Psoas muscle (tissue), 8 donors: ENCODE data around the gene ADAMTSL1. TPM values are rescaled to one million over a fixed set of nuclear protein-coding genes. Genes with fewer than 3 reads are reported as not detected.

Experiments
- ATAC-seq, 4 donors: fragments of 200-7000 bp; cut with Tn5 transposase; one replicate each; pipeline ENCODE4 v1.9.1; 2020; ENCODE audit warnings: moderate library complexity in 3 of 4, mild to moderate bottlenecking in 2 of 4
- DNase-seq, 2 donors: peaks; one replicate each; pipeline ENCODE4 v3.0.0-alpha.2; 2020
- H3K27ac ChIP-seq: fragments of 200-600 bp; one replicate; pipeline ENCODE4 v1.8.0; 2022
- H3K27me3 ChIP-seq, 3 donors: fragments of 200-600 bp in 1 of 3; one replicate each; pipeline versions ENCODE4 v1.6.1 to v1.8.0; 2013 to 2022; ENCODE audit warnings: low read length in 2 of 3, mild to moderate bottlenecking in 2 of 3, moderate library complexity in 1 of 3; ENCODE audit not compliant: insufficient read depth in 3 of 3
- H3K36me3 ChIP-seq, 2 donors: fragments of 200-600 bp in 1 of 2; one replicate each; pipeline versions ENCODE4 v1.6.1 to v1.8.0; 2013 to 2022; ENCODE audit warnings: low read depth in 1 of 2, mild to moderate bottlenecking in 1 of 2, moderate library complexity in 1 of 2; ENCODE audit not compliant: insufficient read depth in 1 of 2
- H3K4me1 ChIP-seq: fragments of 200-600 bp; one replicate; pipeline ENCODE4 v1.8.0; 2022
- H3K4me3 ChIP-seq: fragments of 200-600 bp; one replicate; pipeline ENCODE4 v1.8.0; 2022; ENCODE audit warnings: mild to moderate bottlenecking
- H3K9me3 ChIP-seq: fragments of 200-600 bp; one replicate; pipeline ENCODE4 v1.8.0; 2022
- WGBS, 3 donors: extraction: QIAGEN DNeasy Blood & Tissue Kit; methylation state at CpG; one replicate each; pipeline versions ENCODE4 v1.1.6 to v1.1.7; 2013; 5-methylcytosine and 5-hydroxymethylcytosine counted together
- intact Hi-C, 2 donors: fragments of 100-400 bp; cut with DNase I; formaldehyde crosslinking; loops; one replicate each; pipeline versions ENCODE4 v1.11.0 to v1.14.2; 2022
- polyA plus RNA-seq, 3 donors: library from polyadenylated mRNA; stranded (reverse); fragments of 200-250 nt; gene quantifications; one replicate each; pipeline ENCODE4 v1.2.3, GENCODE V29; 2013
- total RNA-seq, 4 donors: library from RNA; stranded (reverse); fragmentation: NEBNext Ultra II Directional in 2 of 4; extraction: Animal tissue kit (Norgen Biotek cat#: 25700) in 2 of 4; gene quantifications; one replicate each; pipeline versions ENCODE4 v1.2.1 to v1.2.4, GENCODE V29; 2021 to 2023
- TF ChIP-seq, protein P1 (sequence below): fragments of 200-600 bp; IDR thresholded peaks from one replicate; pipeline ENCODE4 v1.8.0; 2022; ENCODE audit warnings: antibody characterized with exemption
- donor health status: healthy with polysubstance abuse.
- donor health status: DM: no; HTN: no; CAD: no; lungs with moderate emphysema.
- donor health status: Bipolar disorder and iron deficiency.
- donor health status: healthy.
- donor health status: DM: yes; HTN: yes; CAD: no.
- donor health status: DM: no; HTN: no; CAD: no.
- donor health status: DM: no; HTN: no; CAD: no.
- donor health status: DM: yes; HTN: yes; CAD: no.

ADAMTSL1 gene
- total and polyA plus RNA-seq, 7 donors, result 0.08 to 0.57 (median 0.28) TPM

DNA sequence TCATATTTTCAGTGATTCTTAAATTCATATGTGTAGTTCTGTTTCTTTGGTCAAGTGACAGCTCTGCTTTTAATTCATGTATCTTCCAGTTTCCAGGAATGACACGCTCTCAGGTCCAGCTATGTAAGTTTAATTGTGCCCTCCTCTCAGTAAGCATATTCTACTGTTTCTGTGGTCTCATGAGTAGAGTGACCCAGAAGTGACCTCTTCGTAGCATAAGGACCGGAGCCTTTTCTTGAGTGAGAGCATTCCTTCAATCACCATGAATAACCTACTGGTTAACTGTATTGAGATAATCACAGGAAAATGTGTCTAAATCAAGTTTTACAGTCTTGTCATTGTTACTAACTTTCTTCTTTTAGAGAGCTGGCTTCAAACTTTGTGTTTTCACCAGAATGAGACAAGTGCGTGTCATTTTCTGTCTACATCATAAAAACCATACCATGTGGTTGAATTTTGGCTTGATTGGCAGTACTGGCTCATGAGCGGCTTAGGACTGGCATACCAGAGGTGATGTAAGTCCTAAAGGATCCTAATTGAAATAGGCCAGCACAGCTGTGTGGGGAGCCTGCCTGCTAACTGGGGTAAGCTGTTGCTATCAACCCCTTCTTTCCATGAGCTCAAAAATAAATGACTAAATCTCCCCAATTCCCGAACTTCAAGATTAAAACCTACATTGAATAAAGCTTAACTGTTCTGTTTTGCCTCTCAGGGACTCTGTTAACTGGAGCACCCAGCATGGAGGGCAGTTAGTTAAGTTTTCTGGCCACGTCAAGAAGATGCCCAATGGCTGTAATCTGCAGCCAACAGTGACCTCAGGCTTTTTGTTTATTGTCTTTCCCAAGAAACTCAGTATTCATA lies 4.8 kb downstream of the ADAMTSL1 start:
- peaks cover 0 to 2% (median 0%) of the 10 kb centered on the region in 3 donors for H3K27me3 ChIP-seq
- H3K9me3 ChIP-seq, result no peaks in the 10 kb centered on the region
- intact Hi-C loops, result loop anchor here in 1 of 2 donors (5.0 kb wide), 1 partner anchor 196 kb away; no protein-coding TSS in a partner anchor
- no peak for ATAC-seq
- WGBS, 3 donors, result 49 to 63% (median 51%) methylated on average over 7 of the region's 7 CpGs
- H3K4me1 ChIP-seq, result no peaks in the 10 kb centered on the region
- no peak overlapping the region for H3K27ac ChIP-seq
- TF ChIP-seq, protein P1, sequence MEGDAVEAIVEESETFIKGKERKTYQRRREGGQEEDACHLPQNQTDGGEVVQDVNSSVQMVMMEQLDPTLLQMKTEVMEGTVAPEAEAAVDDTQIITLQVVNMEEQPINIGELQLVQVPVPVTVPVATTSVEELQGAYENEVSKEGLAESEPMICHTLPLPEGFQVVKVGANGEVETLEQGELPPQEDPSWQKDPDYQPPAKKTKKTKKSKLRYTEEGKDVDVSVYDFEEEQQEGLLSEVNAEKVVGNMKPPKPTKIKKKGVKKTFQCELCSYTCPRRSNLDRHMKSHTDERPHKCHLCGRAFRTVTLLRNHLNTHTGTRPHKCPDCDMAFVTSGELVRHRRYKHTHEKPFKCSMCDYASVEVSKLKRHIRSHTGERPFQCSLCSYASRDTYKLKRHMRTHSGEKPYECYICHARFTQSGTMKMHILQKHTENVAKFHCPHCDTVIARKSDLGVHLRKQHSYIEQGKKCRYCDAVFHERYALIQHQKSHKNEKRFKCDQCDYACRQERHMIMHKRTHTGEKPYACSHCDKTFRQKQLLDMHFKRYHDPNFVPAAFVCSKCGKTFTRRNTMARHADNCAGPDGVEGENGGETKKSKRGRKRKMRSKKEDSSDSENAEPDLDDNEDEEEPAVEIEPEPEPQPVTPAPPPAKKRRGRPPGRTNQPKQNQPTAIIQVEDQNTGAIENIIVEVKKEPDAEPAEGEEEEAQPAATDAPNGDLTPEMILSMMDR, result no peak
- no peaks in the 10 kb centered on the region for H3K36me3 ChIP-seq
- H3K4me3 ChIP-seq, result no peak overlapping the region
- peak in 1 of 2 donors; percentile 40 for DNase-seq

DNA sequence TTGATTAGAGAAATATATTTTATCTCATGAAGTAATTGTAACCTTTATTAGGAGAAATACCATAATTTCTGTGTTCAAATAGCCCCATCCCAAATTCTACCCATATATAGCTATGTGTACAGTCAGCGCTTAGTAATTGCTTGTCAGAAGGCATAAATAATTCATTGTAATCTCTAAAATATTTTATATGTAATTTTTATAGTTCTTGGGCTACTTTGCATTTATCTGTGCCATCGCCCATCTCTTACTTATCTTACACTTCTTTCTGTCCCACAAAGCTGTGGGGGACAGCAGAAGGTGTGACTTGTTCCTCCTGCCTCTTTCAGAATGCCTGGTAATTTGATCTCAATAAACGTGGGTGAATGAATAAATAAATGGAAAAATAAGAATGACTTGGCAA lies 5.5 kb downstream of the ADAMTSL1 start:
- Histone ChIP-seq H3K9me3 (no peaks in the 10 kb centered on the region), H3K27ac (no peak overlapping the region), H3K4me3 (no peak overlapping the region), H3K27me3 (peaks cover 0 to 2% (median 0%) of the 10 kb centered on the region in 3 donors), H3K36me3 (no peaks in the 10 kb centered on the region), H3K4me1 (no peaks in the 10 kb centered on the region)
- intact Hi-C loops, result loop anchor here in 1 of 2 donors (5.0 kb wide), 1 partner anchor 197 kb away; no protein-coding TSS in a partner anchor
- ATAC-seq (no peak), DNase-seq (no peak)
- TF ChIP-seq, protein P1, result no peak
- 71 to 82% (median 72%) methylated on average over 3 of the region's 3 CpGs for WGBS, 3 donors

DNA sequence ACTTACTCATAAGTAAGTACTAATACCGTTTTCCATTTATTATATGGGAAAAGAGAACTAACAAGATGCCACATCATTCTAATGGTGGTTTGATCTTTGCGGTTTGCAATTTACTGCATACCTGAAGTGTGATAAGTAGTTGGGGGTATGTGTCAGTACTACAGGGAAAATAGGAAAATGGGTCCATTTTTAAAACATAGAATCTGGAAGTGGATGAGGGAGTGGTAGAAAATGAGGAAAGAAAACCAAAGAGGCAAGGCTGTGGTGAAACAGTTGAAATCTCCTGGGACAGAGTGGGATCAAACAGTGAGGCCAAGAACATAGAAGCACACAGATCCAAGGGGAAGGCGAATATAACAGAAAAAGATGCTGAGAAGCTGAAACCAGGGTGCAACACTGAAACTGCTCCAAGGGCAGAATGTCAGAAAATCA lies 6.7 kb downstream of the ADAMTSL1 start:
- DNase-seq (no peak), ATAC-seq (no peak)
- Histone ChIP-seq H3K27ac (no peak overlapping the region), H3K4me1 (no peaks in the 10 kb centered on the region), H3K4me3 (no peak overlapping the region), H3K36me3 (no peaks in the 10 kb centered on the region), H3K9me3 (no peaks in the 10 kb centered on the region), H3K27me3 (peaks cover 0 to 2% (median 0%) of the 10 kb centered on the region in 3 donors)
- TF ChIP-seq, protein P1, result no peak
- intact Hi-C loops, result no loop called here
- WGBS, 3 donors, result 63 to 81% (median 63%) methylated on average over 3 of the region's 3 CpGs

DNA sequence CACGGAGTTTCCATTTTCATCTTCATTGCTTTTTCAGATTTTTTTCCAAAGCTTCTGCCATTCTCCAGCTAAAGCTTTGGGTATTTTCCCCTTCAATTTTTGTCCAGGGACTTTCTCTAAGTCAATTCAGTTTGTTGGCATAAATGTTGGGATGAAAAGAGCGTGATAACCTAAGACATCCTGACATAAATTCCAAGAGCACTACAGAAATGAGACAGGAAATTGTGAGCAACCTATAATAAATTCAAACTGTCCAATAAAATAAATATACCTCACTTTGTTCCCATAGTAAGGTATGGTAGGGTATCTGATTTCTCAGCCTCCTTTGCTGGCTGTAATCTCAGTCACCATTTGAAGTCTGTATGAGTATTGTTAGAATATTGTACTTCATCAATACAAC lies 8.4 kb downstream of the ADAMTSL1 start:
- Histone ChIP-seq H3K4me3 (no peak overlapping the region), H3K27me3 (peaks cover 0 to 2% (median 2%) of the 10 kb centered on the region in 3 donors), H3K36me3 (no peaks in the 10 kb centered on the region), H3K27ac (no peak overlapping the region), H3K4me1 (no peaks in the 10 kb centered on the region), H3K9me3 (no peaks in the 10 kb centered on the region)
- 43 to 64% (median 46%) methylated on average over 2 of the region's 2 CpGs for WGBS, 3 donors
- ATAC-seq, result no peak
- intact Hi-C loops, result no loop called here
- DNase-seq, result no peak
- TF ChIP-seq, protein P1, result no peak
